Caco-2 (cell line): ENCODE measurements around the gene EPSTI1. TPM values are rescaled to one million over a fixed set of nuclear protein-coding genes. Genes with fewer than 3 reads are reported as not detected.

Experiments used
- BruUV-seq: library from RNA; stranded (reverse); fragments of 400-500 nt; replicated peaks from 2 replicates; lab custom pipeline; 2021; lab: Mats Ljungman, UMichigan
- CTCF ChIA-PET: fragments of 300-600 bp; sonication (Branson Sonifier 250); formaldehyde crosslinking; loops from one replicate; lab custom pipeline; 2022; ENCODE audit warnings: antibody characterized with exemption; lab: Charles Lee
- POLR2A ChIA-PET: fragments of 300-600 bp; sonication (Branson Sonifier 250); formaldehyde crosslinking; loops from one replicate; lab custom pipeline; 2022; ENCODE audit warnings: antibody characterized with exemption; lab: Charles Lee
- DNase-seq, 2 experiments: peaks; one replicate each; pipeline versions ENCODE4 v3.0.0 to v3.0.0-alpha.2; 2020 to 2022
- H3K27me3 ChIP-seq: replicated peaks from 2 replicates; pipeline ENCODE4 v1.6.0; 2011; ENCODE audit warnings: low read length; ENCODE audit not compliant: control insufficient read depth, insufficient read depth
- H3K36me3 ChIP-seq: 2 replicates; pipeline ENCODE4 v1.5.1; 2011; ENCODE audit warnings: low read length; ENCODE audit not compliant: control insufficient read depth, insufficient read depth
- H3K4me1 ChIP-seq: fragments of 250-450 bp; sonication (Bioruptor Pico); 2 replicates; pipeline ENCODE4 v1.5.1; 2020; ENCODE audit warnings: mild to moderate bottlenecking
- H3K4me3 ChIP-seq: 2 replicates; pipeline ENCODE4 v1.5.1; 2011; ENCODE audit warnings: low read depth, mild to moderate bottlenecking, control low read depth, low read length
- H3K9me3 ChIP-seq: fragments of 250-450 bp; sonication (Bioruptor Pico); 2 replicates; pipeline ENCODE4 v1.5.1; 2020; ENCODE audit warnings: mild to moderate bottlenecking, moderate library complexity
- H3K27ac Mint-ChIP-seq: one replicate; pipeline ENCODE4 v1.8.0; 2022; ENCODE audit warnings: mixed read lengths; ENCODE audit not compliant: unreplicated experiment
- H3K27me3 Mint-ChIP-seq: one replicate; pipeline ENCODE4 v1.8.0; 2022; ENCODE audit warnings: mixed read lengths; ENCODE audit not compliant: insufficient read depth, unreplicated experiment
- H3K36me3 Mint-ChIP-seq: one replicate; pipeline ENCODE4 v1.8.0; 2022; ENCODE audit warnings: mild to moderate bottlenecking, mixed read lengths; ENCODE audit not compliant: insufficient read depth, unreplicated experiment
- H3K4me1 Mint-ChIP-seq: one replicate; pipeline ENCODE4 v1.8.0; 2022; ENCODE audit warnings: low read depth, mixed read lengths; ENCODE audit not compliant: unreplicated experiment
- H3K4me3 Mint-ChIP-seq: one replicate; pipeline ENCODE4 v1.8.0; 2022; ENCODE audit warnings: mild to moderate bottlenecking, moderate library complexity, mixed read lengths; ENCODE audit not compliant: unreplicated experiment
- H3K9me3 Mint-ChIP-seq: one replicate; pipeline ENCODE4 v1.8.0; 2022; ENCODE audit warnings: mixed read lengths; ENCODE audit not compliant: unreplicated experiment
- intact Hi-C: fragments of 100-400 bp; cut with micrococcal nuclease; formaldehyde crosslinking; loops from one replicate; pipeline ENCODE4 v1.10.0; 2022; ENCODE audit not compliant: unreplicated experiment
- total RNA-seq: library from RNA; stranded (reverse); gene quantifications from 2 replicates; pipeline ENCODE4 v1.2.3, GENCODE V29; 2022
- TF ChIP-seq, protein P1 (sequence below), 2 experiments: fragments of 200-600 bp in 1 of 2; IDR thresholded peaks; 1 replicate in 1 of 2; 2 replicates in 1 of 2; pipeline versions ENCODE4 v1.5.1 to v1.8.0; 2011 to 2022; ENCODE audit warnings: antibody characterized with exemption in 1 of 2, control low read depth in 1 of 2, inconsistent platforms in 1 of 2, low read depth in 1 of 2, low read length in 1 of 2, mild to moderate bottlenecking in 1 of 2, moderate library complexity in 1 of 2; ENCODE audit not compliant: insufficient read depth in 1 of 2, severe bottlenecking in 1 of 2, unreplicated experiment in 1 of 2

Gene EPSTI1
- total RNA-seq, 1 experiment from 2014 or later: 86.5 TPM

DNA sequence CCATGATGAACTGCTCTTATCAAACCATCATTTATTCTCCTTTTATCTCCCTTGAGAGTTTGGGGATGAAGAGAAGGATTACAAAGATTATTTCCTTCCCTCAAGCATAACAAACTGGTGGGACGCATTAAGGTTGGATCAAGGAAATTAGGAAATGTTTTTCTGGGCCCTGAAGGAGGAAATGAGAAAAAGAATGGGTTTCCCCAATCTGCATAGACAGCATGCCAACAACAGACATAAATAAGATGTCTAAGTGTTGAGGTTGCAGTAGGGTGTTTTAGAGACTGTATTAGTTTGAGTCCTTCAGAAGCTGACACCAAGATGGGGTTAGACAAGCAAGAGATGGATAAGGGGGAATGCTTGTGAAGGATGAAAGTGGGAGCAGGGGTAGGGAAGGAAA lies 7.3 kb downstream of the EPSTI1 start:
- no peak overlapping the region for H3K27ac Mint-ChIP-seq

GRCh38 chr13:42984026-42984425 lies 8.0 kb downstream of the EPSTI1 start:
- BruUV-seq: no TSS peak
- H3K36me3 Mint-ChIP-seq: peaks cover 10% of the 10 kb centered on the region
- TF ChIP-seq, protein P1, sequence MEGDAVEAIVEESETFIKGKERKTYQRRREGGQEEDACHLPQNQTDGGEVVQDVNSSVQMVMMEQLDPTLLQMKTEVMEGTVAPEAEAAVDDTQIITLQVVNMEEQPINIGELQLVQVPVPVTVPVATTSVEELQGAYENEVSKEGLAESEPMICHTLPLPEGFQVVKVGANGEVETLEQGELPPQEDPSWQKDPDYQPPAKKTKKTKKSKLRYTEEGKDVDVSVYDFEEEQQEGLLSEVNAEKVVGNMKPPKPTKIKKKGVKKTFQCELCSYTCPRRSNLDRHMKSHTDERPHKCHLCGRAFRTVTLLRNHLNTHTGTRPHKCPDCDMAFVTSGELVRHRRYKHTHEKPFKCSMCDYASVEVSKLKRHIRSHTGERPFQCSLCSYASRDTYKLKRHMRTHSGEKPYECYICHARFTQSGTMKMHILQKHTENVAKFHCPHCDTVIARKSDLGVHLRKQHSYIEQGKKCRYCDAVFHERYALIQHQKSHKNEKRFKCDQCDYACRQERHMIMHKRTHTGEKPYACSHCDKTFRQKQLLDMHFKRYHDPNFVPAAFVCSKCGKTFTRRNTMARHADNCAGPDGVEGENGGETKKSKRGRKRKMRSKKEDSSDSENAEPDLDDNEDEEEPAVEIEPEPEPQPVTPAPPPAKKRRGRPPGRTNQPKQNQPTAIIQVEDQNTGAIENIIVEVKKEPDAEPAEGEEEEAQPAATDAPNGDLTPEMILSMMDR (IDR thresholded peaks at IDR 0.05; ENCODE audit: insufficient read depth in 1 of 2, low read depth in 1 of 2, low read length in 1 of 2, severe bottlenecking in 1 of 2, unreplicated experiment in 1 of 2): no peak
- Histone ChIP-seq H3K36me3 (no peaks in the 10 kb centered on the region), H3K4me1 (peaks cover 56% of the 10 kb centered on the region), H3K27me3 (no peaks in the 10 kb centered on the region), H3K9me3 (no peaks in the 10 kb centered on the region), H3K4me3 (no peak overlapping the region)
- POLR2A ChIA-PET: interaction anchor here (0.8 kb wide), 1 partner anchor 8 kb away, joined by 4 read pairs; the partner anchor contains the start of gene EPSTI1
- H3K27me3 Mint-ChIP-seq: no peaks in the 10 kb centered on the region
- peaks cover 59% of the 10 kb centered on the region for H3K4me1 Mint-ChIP-seq
- H3K9me3 Mint-ChIP-seq: peaks cover 13% of the 10 kb centered on the region
- CTCF ChIA-PET: interaction anchor here (0.7 kb wide), 1 partner anchor 1919 kb away, joined by 3 read pairs; no protein-coding TSS in a partner anchor
- intact Hi-C loops: no loop called here
- no peak overlapping the region for H3K27ac Mint-ChIP-seq
- H3K4me3 Mint-ChIP-seq: no peak overlapping the region
- no peak for DNase-seq

More for the DNA sequence above, 7.3 kb downstream of the EPSTI1 start:
- CTCF ChIA-PET: no interaction called here
- Histone ChIP-seq H3K4me3 (no peak overlapping the region), H3K4me1 (peaks cover 55% of the 10 kb centered on the region), H3K9me3 (no peaks in the 10 kb centered on the region), H3K36me3 (no peaks in the 10 kb centered on the region), H3K27me3 (no peaks in the 10 kb centered on the region)
- peaks cover 56% of the 10 kb centered on the region for H3K4me1 Mint-ChIP-seq
- no peak overlapping the region for H3K4me3 Mint-ChIP-seq
- H3K9me3 Mint-ChIP-seq: peaks cover 9% of the 10 kb centered on the region
- no peaks in the 10 kb centered on the region for H3K27me3 Mint-ChIP-seq
- POLR2A ChIA-PET: no interaction called here
- DNase-seq: no peak
- intact Hi-C loops: no loop called here
- no TSS peak for BruUV-seq
- H3K36me3 Mint-ChIP-seq: peaks cover 10% of the 10 kb centered on the region
- TF ChIP-seq, protein P1 (IDR thresholded peaks at IDR 0.05; ENCODE audit: insufficient read depth in 1 of 2, low read depth in 1 of 2, low read length in 1 of 2, severe bottlenecking in 1 of 2, unreplicated experiment in 1 of 2): no peak

DNA sequence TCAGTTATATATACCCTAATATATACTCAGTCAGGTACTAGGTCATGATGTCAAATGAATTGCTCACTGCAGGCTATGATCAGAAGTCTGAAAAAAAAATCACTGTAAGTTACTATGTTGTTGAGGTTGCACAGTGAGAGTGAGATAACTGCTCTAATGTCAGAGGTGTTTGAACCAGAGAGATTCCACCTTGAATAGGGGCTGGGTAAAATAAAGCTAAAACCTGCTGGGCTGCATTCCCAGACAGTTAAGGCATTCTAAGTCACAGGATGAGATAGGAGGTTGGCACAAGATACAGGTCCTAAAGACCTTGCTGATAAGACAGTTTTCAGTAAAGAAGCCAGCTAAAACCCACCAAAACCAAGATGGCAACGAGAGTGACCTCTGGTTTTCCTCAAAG lies 10.2 kb downstream of the EPSTI1 start:
- TF ChIP-seq, protein P1 (IDR thresholded peaks at IDR 0.05; ENCODE audit: insufficient read depth in 1 of 2, low read depth in 1 of 2, low read length in 1 of 2, severe bottlenecking in 1 of 2, unreplicated experiment in 1 of 2): no peak
- Mint-ChIP-seq H3K9me3 (peaks cover 13% of the 10 kb centered on the region), H3K4me1 (peaks cover 72% of the 10 kb centered on the region), H3K27ac (peak overlapping the region; percentile 95), H3K36me3 (peaks cover 10% of the 10 kb centered on the region), H3K27me3 (no peaks in the 10 kb centered on the region), H3K4me3 (peak overlapping the region; percentile 34)
- no TSS peak for BruUV-seq
- no peaks in the 10 kb centered on the region for H3K9me3 ChIP-seq
- peak; percentile 82 for DNase-seq
- no peak overlapping the region for H3K4me3 ChIP-seq
- POLR2A ChIA-PET: interaction anchor here (0.7 to 1.4 kb wide), 2 partner anchors 11 to 73 kb away, joined by 3 to 10 read pairs; no protein-coding TSS in a partner anchor
- H3K27me3 ChIP-seq: no peaks in the 10 kb centered on the region
- peaks cover 67% of the 10 kb centered on the region for H3K4me1 ChIP-seq
- CTCF ChIA-PET: interaction anchor here (1.1 kb wide), 1 partner anchor 13 kb away, joined by 3 read pairs; no protein-coding TSS in a partner anchor
- intact Hi-C loops: loop anchor here (1.0 to 2.0 kb wide), 3 partner anchors 10 to 73 kb away; partner anchors contain the start of gene EPSTI1
- no peaks in the 10 kb centered on the region for H3K36me3 ChIP-seq
